ENCODE measurements around the gene SETD6. TPM values are rescaled to one million over a fixed set of nuclear protein-coding genes. Genes with fewer than 3 reads are reported as not detected.

Gene SETD6
- total RNA-seq, 1 experiment from 2014 or later = 42.8 TPM

DNA sequence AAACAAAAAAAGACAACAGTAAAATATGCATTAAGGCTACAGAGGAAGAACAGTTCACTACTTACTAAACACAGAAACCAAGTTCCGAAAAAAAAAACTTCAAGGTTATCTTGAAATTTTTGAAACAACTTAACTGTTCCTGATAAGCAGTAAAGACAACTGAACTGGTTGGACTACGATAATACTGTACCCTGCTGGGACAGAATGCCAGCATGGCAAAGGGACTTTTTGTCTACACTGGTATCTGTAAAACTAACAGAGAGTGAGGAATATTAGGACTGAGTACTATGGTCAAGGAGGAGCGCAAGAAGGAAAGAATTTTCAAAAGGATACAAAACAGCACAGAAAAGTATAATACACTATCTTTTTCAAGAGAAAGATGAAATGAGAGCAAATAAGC lies 19.8 kb downstream of the SETD6 start:
- DNase-seq = no peak
- Mint-ChIP-seq H3K4me3 (ENCODE audit: low read depth, unreplicated experiment) (no peak overlapping the region), H3K36me3 (ENCODE audit: insufficient read depth, unreplicated experiment) (peaks cover 91% of the 10 kb centered on the region), H3K4me1 (ENCODE audit: low read depth, unreplicated experiment) (no peaks in the 10 kb centered on the region), H3K9me3 (ENCODE audit: low read depth, unreplicated experiment) (no peaks in the 10 kb centered on the region), H3K27ac (ENCODE audit: unreplicated experiment) (no peak overlapping the region), H3K27me3 (ENCODE audit: unreplicated experiment) (no peaks in the 10 kb centered on the region)
- CTCF ChIA-PET = no interaction called here
- no TSS peak for BruUV-seq (replicated peaks)
- intact Hi-C loops (cut with micrococcal nuclease; ENCODE audit: unreplicated experiment) = no loop called here
- TF ChIP-seq, protein P1, sequence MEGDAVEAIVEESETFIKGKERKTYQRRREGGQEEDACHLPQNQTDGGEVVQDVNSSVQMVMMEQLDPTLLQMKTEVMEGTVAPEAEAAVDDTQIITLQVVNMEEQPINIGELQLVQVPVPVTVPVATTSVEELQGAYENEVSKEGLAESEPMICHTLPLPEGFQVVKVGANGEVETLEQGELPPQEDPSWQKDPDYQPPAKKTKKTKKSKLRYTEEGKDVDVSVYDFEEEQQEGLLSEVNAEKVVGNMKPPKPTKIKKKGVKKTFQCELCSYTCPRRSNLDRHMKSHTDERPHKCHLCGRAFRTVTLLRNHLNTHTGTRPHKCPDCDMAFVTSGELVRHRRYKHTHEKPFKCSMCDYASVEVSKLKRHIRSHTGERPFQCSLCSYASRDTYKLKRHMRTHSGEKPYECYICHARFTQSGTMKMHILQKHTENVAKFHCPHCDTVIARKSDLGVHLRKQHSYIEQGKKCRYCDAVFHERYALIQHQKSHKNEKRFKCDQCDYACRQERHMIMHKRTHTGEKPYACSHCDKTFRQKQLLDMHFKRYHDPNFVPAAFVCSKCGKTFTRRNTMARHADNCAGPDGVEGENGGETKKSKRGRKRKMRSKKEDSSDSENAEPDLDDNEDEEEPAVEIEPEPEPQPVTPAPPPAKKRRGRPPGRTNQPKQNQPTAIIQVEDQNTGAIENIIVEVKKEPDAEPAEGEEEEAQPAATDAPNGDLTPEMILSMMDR (IDR thresholded peaks at IDR 0.05; ENCODE audit: unreplicated experiment) = no peak

DNA sequence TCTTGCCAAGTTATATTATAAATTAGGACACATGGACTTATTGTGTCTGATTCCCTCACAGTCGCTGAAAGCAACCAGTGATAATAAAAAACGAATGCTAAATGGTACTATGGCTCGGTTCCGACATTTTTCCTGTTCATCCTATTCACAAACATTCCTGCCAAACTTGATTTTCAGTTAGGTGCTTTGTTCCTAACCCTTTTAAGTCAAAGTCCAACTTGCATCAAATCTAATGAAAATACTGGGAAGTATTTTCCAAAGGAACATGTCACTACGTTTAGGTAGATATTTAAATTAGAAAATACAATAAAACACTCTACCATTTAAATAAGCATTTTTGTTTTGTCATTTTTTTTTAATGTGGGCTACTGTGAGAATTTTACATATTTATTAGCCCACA lies 21.0 kb downstream of the SETD6 start:
- no peak for DNase-seq
- no TSS peak for BruUV-seq (replicated peaks)
- TF ChIP-seq, protein P1 (IDR thresholded peaks at IDR 0.05; ENCODE audit: unreplicated experiment) = no peak
- Mint-ChIP-seq H3K4me1 (ENCODE audit: low read depth, unreplicated experiment) (no peaks in the 10 kb centered on the region), H3K9me3 (ENCODE audit: low read depth, unreplicated experiment) (no peaks in the 10 kb centered on the region), H3K4me3 (ENCODE audit: low read depth, unreplicated experiment) (no peak overlapping the region), H3K27me3 (ENCODE audit: unreplicated experiment) (no peaks in the 10 kb centered on the region), H3K27ac (ENCODE audit: unreplicated experiment) (no peak overlapping the region), H3K36me3 (ENCODE audit: insufficient read depth, unreplicated experiment) (peaks cover 91% of the 10 kb centered on the region)
- intact Hi-C loops (cut with micrococcal nuclease; ENCODE audit: unreplicated experiment) = no loop called here
- CTCF ChIA-PET = interaction anchor here (0.6 kb wide), 1 partner anchor 124 kb away, joined by 5 read pairs; no protein-coding TSS in a partner anchor

DNA sequence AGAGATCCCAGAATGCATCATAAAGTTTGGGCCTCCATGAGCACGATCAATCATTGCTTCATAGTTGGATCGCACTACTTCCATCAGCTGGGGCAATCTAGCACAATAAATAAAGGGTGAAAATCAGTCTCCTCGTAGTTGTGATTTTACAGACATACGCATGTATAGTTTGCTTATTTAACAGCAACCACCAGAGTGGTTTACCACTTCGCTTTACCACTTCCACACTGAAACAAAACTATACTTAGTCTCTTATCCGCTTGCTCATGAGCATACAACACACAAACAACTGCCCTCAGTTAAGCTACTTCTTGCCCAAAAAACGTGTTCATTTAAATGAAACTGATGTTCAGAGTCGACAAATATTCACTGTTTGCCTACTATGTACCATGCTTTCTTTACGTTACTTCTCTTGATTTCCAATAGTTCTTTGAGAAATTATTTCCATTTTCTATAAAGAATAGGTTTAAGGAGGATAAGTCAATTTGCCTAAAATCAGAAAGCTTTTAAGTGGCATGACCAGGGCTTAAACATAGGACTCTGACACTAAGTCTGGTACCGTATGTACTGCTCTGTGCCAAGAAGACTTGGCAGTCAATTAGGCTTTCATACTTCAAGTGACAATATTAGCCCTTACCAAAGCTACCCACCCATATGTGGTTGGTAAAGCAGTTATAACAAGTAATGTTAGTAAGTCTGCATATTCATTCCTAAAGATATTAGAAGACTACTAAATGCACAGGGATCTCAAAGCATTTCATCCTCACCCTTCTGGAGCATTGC lies 22.0 kb downstream of the SETD6 start:
- no peaks in the 10 kb centered on the region for H3K4me1 Mint-ChIP-seq (ENCODE audit: low read depth, unreplicated experiment)
- intact Hi-C loops (cut with micrococcal nuclease; ENCODE audit: unreplicated experiment) = no loop called here
- no peak overlapping the region for H3K4me3 Mint-ChIP-seq (ENCODE audit: low read depth, unreplicated experiment)
- DNase-seq = no peak
- CTCF ChIA-PET = interaction anchor here (0.6 to 1.0 kb wide), 2 partner anchors 42 to 123 kb away, joined by 3 to 5 read pairs; no protein-coding TSS in a partner anchor
- no peaks in the 10 kb centered on the region for H3K27me3 Mint-ChIP-seq (ENCODE audit: unreplicated experiment)
- peaks cover 91% of the 10 kb centered on the region for H3K36me3 Mint-ChIP-seq (ENCODE audit: insufficient read depth, unreplicated experiment)
- no TSS peak for BruUV-seq (replicated peaks)
- H3K9me3 Mint-ChIP-seq (ENCODE audit: low read depth, unreplicated experiment) = no peaks in the 10 kb centered on the region
- no peak overlapping the region for H3K27ac Mint-ChIP-seq (ENCODE audit: unreplicated experiment)
- TF ChIP-seq, protein P1 (IDR thresholded peaks at IDR 0.05; ENCODE audit: unreplicated experiment) = no peak

DNA sequence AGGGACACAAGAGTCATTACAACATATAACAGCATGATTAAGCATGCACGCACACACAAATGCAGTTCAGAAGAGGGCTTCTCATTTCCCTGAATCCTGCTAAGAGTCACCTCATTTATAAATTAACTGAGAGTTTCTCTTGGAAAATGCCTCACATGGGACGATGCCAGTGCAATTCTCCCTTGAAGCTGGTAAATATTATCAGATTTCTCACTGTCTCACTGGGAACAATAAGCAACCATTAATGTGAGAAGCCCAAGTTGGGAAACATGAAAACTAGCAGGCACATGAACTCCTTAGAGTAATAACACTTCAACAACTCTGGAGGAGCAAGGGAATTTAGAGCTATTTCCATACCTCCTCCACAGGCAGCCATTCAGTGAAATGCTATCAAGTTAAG lies 26.4 kb downstream of the SETD6 start:
- Mint-ChIP-seq H3K4me1 (ENCODE audit: low read depth, unreplicated experiment) (no peaks in the 10 kb centered on the region), H3K27ac (ENCODE audit: unreplicated experiment) (no peak overlapping the region), H3K4me3 (ENCODE audit: low read depth, unreplicated experiment) (no peak overlapping the region), H3K36me3 (ENCODE audit: insufficient read depth, unreplicated experiment) (peaks cover 86% of the 10 kb centered on the region), H3K27me3 (ENCODE audit: unreplicated experiment) (no peaks in the 10 kb centered on the region), H3K9me3 (ENCODE audit: low read depth, unreplicated experiment) (no peaks in the 10 kb centered on the region)
- no TSS peak for BruUV-seq (replicated peaks)
- TF ChIP-seq, protein P1 (IDR thresholded peaks at IDR 0.05; ENCODE audit: unreplicated experiment) = no peak
- no peak for DNase-seq
- CTCF ChIA-PET = no interaction called here
- intact Hi-C loops (cut with micrococcal nuclease; ENCODE audit: unreplicated experiment) = no loop called here
